H1 (cell line): ENCODE data around the gene SERPINA6. TPM values are rescaled to one million over a fixed set of nuclear protein-coding genes. Genes with fewer than 3 reads are reported as not detected.

ENCODE experiments used
- CTCF ChIA-PET: fragments of 300-600 bp; sonication (Branson Sonifier 250); formaldehyde crosslinking; loops from one replicate; lab custom pipeline; 2021; ENCODE audit not compliant: partially characterized antibody; lab: Charles Lee
- POLR2A ChIA-PET: fragments of 300-600 bp; sonication (Branson Sonifier 250); formaldehyde crosslinking; loops from one replicate; lab custom pipeline; 2021; ENCODE audit warnings: inconsistent platforms; ENCODE audit not compliant: partially characterized antibody; lab: Charles Lee
- DNase-seq, 2 experiments: peaks; one replicate each; pipeline versions ENCODE4 v3.0.0 to v3.0.0-alpha.2; 2010 to 2022; ENCODE audit warnings: low spot score in 2 of 2, low read depth in 1 of 2, mixed read lengths in 1 of 2
- FAIRE-seq: peaks from 2 replicates; lab custom pipeline; 2011; peaks lifted over from hg19 to GRCh38; lab: Jason Lieb, UNC
- H2AFZ ChIP-seq: 2 replicates; pipeline ENCODE4 v1.8.1; 2012; ENCODE audit warnings: low read length, inconsistent platforms
- H2AK5ac ChIP-seq: 2 replicates; pipeline ENCODE4 v1.6.1; 2013; ENCODE audit warnings: low read depth, low read length
- H2BK120ac ChIP-seq: replicated peaks from 2 replicates; pipeline ENCODE3; 2013; ENCODE audit warnings: low read depth, low read length, inconsistent platforms
- H2BK12ac ChIP-seq: 2 replicates; pipeline ENCODE4 v1.6.1; 2013; ENCODE audit warnings: low read depth, low read length
- H2BK15ac ChIP-seq: 2 replicates; pipeline ENCODE4 v1.6.1; 2013; ENCODE audit warnings: low read length
- H2BK20ac ChIP-seq: 2 replicates; pipeline ENCODE4 v1.6.1; 2013; ENCODE audit warnings: low read length
- H2BK5ac ChIP-seq: 2 replicates; pipeline ENCODE4 v1.6.1; 2013; ENCODE audit warnings: low read depth, low read length
- H3K14ac ChIP-seq: 2 replicates; pipeline ENCODE4 v1.6.1; 2013; ENCODE audit warnings: inconsistent platforms; ENCODE audit not compliant: insufficient read length
- H3K18ac ChIP-seq: 2 replicates; pipeline ENCODE4 v1.6.1; 2013; ENCODE audit warnings: low read length; ENCODE audit errors: extremely low read depth
- H3K23ac ChIP-seq: 2 replicates; pipeline ENCODE4 v1.6.1; 2013; ENCODE audit warnings: inconsistent platforms; ENCODE audit not compliant: insufficient read length
- H3K23me2 ChIP-seq: 2 replicates; pipeline ENCODE4 v1.6.1; 2013; ENCODE audit warnings: low read depth, low read length
- H3K27ac ChIP-seq: 2 replicates; pipeline ENCODE4 v1.6.1; 2011; ENCODE audit warnings: low read depth, low read length, inconsistent platforms
- H3K27me3 ChIP-seq, 4 experiments: replicated peaks in 1 of 4; 1 replicate in 1 of 4; 2 replicates in 3 of 4; pipeline versions ENCODE4 v1.6.1 to v1.8.1; 2011 to 2013; ENCODE audit warnings: low read length in 3 of 4, mild to moderate bottlenecking in 3 of 4, inconsistent platforms in 2 of 4, mixed read lengths in 2 of 4, moderate library complexity in 1 of 4; ENCODE audit not compliant: control insufficient read depth in 3 of 4, insufficient read depth in 3 of 4; ENCODE audit errors: extremely low read depth in 1 of 4
- H3K36me3 ChIP-seq, 4 experiments: 2 replicates each; pipeline versions ENCODE4 v1.6.1 to v1.8.1; 2011 to 2013; ENCODE audit warnings: mild to moderate bottlenecking in 4 of 4, low read length in 3 of 4, moderate library complexity in 2 of 4, control low read depth in 1 of 4, inconsistent platforms in 1 of 4; ENCODE audit not compliant: insufficient read depth in 4 of 4, control insufficient read depth in 2 of 4
- H3K4ac ChIP-seq: replicated peaks from 2 replicates; pipeline ENCODE3; 2013; ENCODE audit warnings: low read length, low read depth, mixed read lengths, inconsistent platforms; ENCODE audit not compliant: insufficient read length
- H3K4me1 ChIP-seq, 4 experiments: replicated peaks in 1 of 4; 1 replicate in 1 of 4; 2 replicates in 3 of 4; pipeline versions ENCODE4 v1.6.1 to v1.8.1; 2011 to 2013; ENCODE audit warnings: low read length in 3 of 4, inconsistent platforms in 2 of 4, mixed read lengths in 1 of 4; ENCODE audit not compliant: insufficient read depth in 4 of 4, control insufficient read depth in 3 of 4
- H3K4me2 ChIP-seq, 2 experiments: 2 replicates each; pipeline versions ENCODE4 v1.6.1 to v1.8.1; 2011 to 2013; ENCODE audit warnings: low read depth in 2 of 2, low read length in 2 of 2, control low read depth in 1 of 2, inconsistent platforms in 1 of 2, mild to moderate bottlenecking in 1 of 2; ENCODE audit not compliant: insufficient read depth in 1 of 2
- H3K4me3 ChIP-seq, 4 experiments: fragments of 200-600, 300-600 bp in 1 of 4; sonication (generic), shearing (Covaris generic), sonication (Bioruptor Twin) in 1 of 4; 2 replicates each; pipeline versions ENCODE4 v1.5.1 to v1.8.1; 2011 to 2016; ENCODE audit warnings: low read length in 4 of 4, low read depth in 3 of 4, control low read depth in 2 of 4, inconsistent platforms in 2 of 4, mild to moderate bottlenecking in 2 of 4, mixed read lengths in 1 of 4, moderate library complexity in 1 of 4; ENCODE audit not compliant: insufficient read depth in 2 of 4; ENCODE audit errors: extremely low read depth in 1 of 4
- H3K56ac ChIP-seq: replicated peaks from 2 replicates; pipeline ENCODE3; 2013; ENCODE audit warnings: low read depth, mild to moderate bottlenecking, mixed read lengths, low read length, inconsistent platforms; ENCODE audit not compliant: insufficient read length
- H3K79me1 ChIP-seq: 2 replicates; pipeline ENCODE4 v1.6.1; 2013; ENCODE audit warnings: low read depth, low read length, control low read depth
- H3K79me2 ChIP-seq, 2 experiments: 2 replicates each; pipeline versions ENCODE4 v1.6.1 to v1.8.1; 2012 to 2013; ENCODE audit warnings: low read length in 2 of 2, mild to moderate bottlenecking in 2 of 2, inconsistent platforms in 1 of 2; ENCODE audit not compliant: insufficient read depth in 2 of 2, control insufficient read depth in 1 of 2
- H3K9ac ChIP-seq, 4 experiments: replicated peaks in 1 of 4; 1 replicate in 1 of 4; 2 replicates in 3 of 4; pipeline versions ENCODE4 v1.6.1 to v1.8.1; 2011 to 2013; ENCODE audit warnings: low read depth in 3 of 4, low read length in 3 of 4, control low read depth in 2 of 4, mild to moderate bottlenecking in 2 of 4, moderate library complexity in 2 of 4, inconsistent platforms in 1 of 4; ENCODE audit errors: extremely low read depth in 1 of 4
- H3K9me3 ChIP-seq, 2 experiments: 2 replicates each; pipeline versions ENCODE4 v1.6.1 to v1.8.1; 2012 to 2013; ENCODE audit warnings: mild to moderate bottlenecking in 2 of 2, moderate library complexity in 2 of 2, control low read depth in 1 of 2, inconsistent platforms in 1 of 2, low read depth in 1 of 2, low read length in 1 of 2, mixed read lengths in 1 of 2; ENCODE audit not compliant: insufficient read depth in 2 of 2
- H4K20me1 ChIP-seq, 2 experiments: replicated peaks in 1 of 2; 2 replicates each; pipeline versions ENCODE3 to v1.8.1; 2011 to 2013; ENCODE audit warnings: inconsistent platforms in 2 of 2, low read length in 2 of 2, mild to moderate bottlenecking in 1 of 2; ENCODE audit not compliant: insufficient read depth in 2 of 2, control insufficient read depth in 1 of 2
- H4K5ac ChIP-seq: 2 replicates; pipeline ENCODE4 v1.6.1; 2013; ENCODE audit warnings: low read length, low read depth, mixed read lengths, inconsistent platforms; ENCODE audit not compliant: insufficient read length
- H4K8ac ChIP-seq: 2 replicates; pipeline ENCODE4 v1.8.0; 2013; ENCODE audit warnings: mild to moderate bottlenecking, moderate library complexity, low read length, inconsistent platforms; ENCODE audit not compliant: insufficient read depth; ENCODE audit errors: extremely low read depth
- H4K91ac ChIP-seq: replicated peaks from 2 replicates; pipeline ENCODE3; 2013; ENCODE audit warnings: low read length, mixed read lengths, inconsistent platforms; ENCODE audit not compliant: insufficient read length
- BCL11A ChIP-seq, 2 experiments: IDR thresholded peaks; one replicate each; pipeline ENCODE4 v1.6.1; 2011; ENCODE audit warnings: low read depth in 2 of 2, low read length in 2 of 2, mild to moderate bottlenecking in 2 of 2
- CBX8 ChIP-seq: fragments of 300-800, 300-1000 bp; sonication (generic); IDR thresholded peaks from 2 replicates; pipeline ENCODE4 v1.7.1; 2016; ENCODE audit warnings: low read depth, low read length, borderline replicate concordance
- CREB1 ChIP-seq: IDR thresholded peaks from 2 replicates; pipeline ENCODE4 v1.6.1; 2012; ENCODE audit warnings: inconsistent platforms
- EP300 ChIP-seq, 2 experiments: IDR thresholded peaks; 1 replicate in 1 of 2; 2 replicates in 1 of 2; pipeline ENCODE4 v1.6.1; 2011 to 2012; ENCODE audit warnings: low read depth in 2 of 2, low read length in 2 of 2, mild to moderate bottlenecking in 2 of 2, borderline replicate concordance in 1 of 2, inconsistent platforms in 1 of 2, moderate library complexity in 1 of 2
- FOSL1 ChIP-seq: IDR thresholded peaks from 2 replicates; pipeline ENCODE4 v1.6.1; 2011; ENCODE audit warnings: mild to moderate bottlenecking, low read depth, low read length, moderate library complexity; ENCODE audit not compliant: insufficient read depth
- KDM5A ChIP-seq: fragments of 200-600 bp; IDR thresholded peaks from 2 replicates; pipeline ENCODE4 v1.7.1; 2012; ENCODE audit warnings: mild to moderate bottlenecking, low read length, inconsistent platforms, mixed read lengths
- SAP30 ChIP-seq: fragments of 300-600 bp; sonication (generic); IDR thresholded peaks from 2 replicates; pipeline ENCODE4 v1.7.1; 2012; ENCODE audit warnings: low read length, moderate library complexity, mild to moderate bottlenecking, inconsistent platforms; ENCODE audit not compliant: insufficient read depth, insufficient replicate concordance
- SIX5 ChIP-seq: IDR thresholded peaks from 2 replicates; pipeline ENCODE4 v1.6.1; 2011; ENCODE audit warnings: mild to moderate bottlenecking, low read depth, low read length
- SP1 ChIP-seq: IDR thresholded peaks from 2 replicates; pipeline ENCODE4 v1.6.1; 2011; ENCODE audit warnings: low read depth, low read length
- SP4 ChIP-seq: IDR thresholded peaks from 2 replicates; pipeline ENCODE4 v1.6.1; 2012; ENCODE audit warnings: low read length, inconsistent platforms
- TBP ChIP-seq: IDR thresholded peaks from 2 replicates; pipeline ENCODE4 v1.6.1; 2011; ENCODE audit warnings: low read depth, low read length, improper control_type of control experiment
- TCF12 ChIP-seq: IDR thresholded peaks from 2 replicates; pipeline ENCODE4 v1.6.1; 2011; ENCODE audit warnings: low read depth, mild to moderate bottlenecking, low read length
- TEAD4 ChIP-seq: IDR thresholded peaks from 2 replicates; pipeline ENCODE4 v1.6.1; 2012; ENCODE audit warnings: low read depth, low read length, inconsistent platforms, mixed read lengths
- WGBS, 2 experiments: shearing (Covaris generic) in 1 of 2; methylation state at CpG; one replicate each; pipeline versions ENCODE4 v1.1.6 to v1.1.7; 2013 to 2015; ENCODE audit warnings: low lambda C conversion rate in 2 of 2, mixed read lengths in 2 of 2, inconsistent platforms in 1 of 2, low coverage in 1 of 2, missing lambda C conversion rate in 1 of 2; ENCODE audit not compliant: insufficient replicate concordance in 2 of 2, insufficient coverage in 1 of 2, insufficient read length in 1 of 2; ENCODE audit errors: extremely low coverage in 1 of 2, missing lambda C conversion rate in 1 of 2; 5-methylcytosine and 5-hydroxymethylcytosine counted together
- polyA plus RNA-seq, 7 experiments: library from polyadenylated mRNA; depleted of rRNA in 3 of 7; stranded (reverse) in 5 of 7; unstranded in 2 of 7; fragments of >200 nt in 5 of 7; fragments of 200-250 nt in 2 of 7; gene quantifications; 1 replicate in 5 of 7; 2 replicates in 1 of 7; 4 replicates in 1 of 7; pipeline versions ENCODE4 v1.2.1 to v1.2.3, GENCODE V29; 2011 to 2013; ENCODE audit warnings: missing spikeins in 2 of 7, mixed read lengths in 2 of 7
- total RNA-seq: library from RNA; stranded (reverse); fragmentation: NEBNext Ultra II Directional; extraction: Animal tissue kit (Norgen Biotek cat#: 25700); gene quantifications from 2 replicates; pipeline ENCODE4 v1.2.1, GENCODE V29; 2021
- TF ChIP-seq, protein P1 (sequence below): IDR thresholded peaks from 2 replicates; pipeline ENCODE4 v1.6.1; 2012; ENCODE audit warnings: low read length, inconsistent platforms

The SERPINA6 gene
- total and polyA plus RNA-seq, 2 of the 8 experiments (the other 6 are each of a cell fraction or from before 2014, with no cell fraction given) = not detected

DNA sequence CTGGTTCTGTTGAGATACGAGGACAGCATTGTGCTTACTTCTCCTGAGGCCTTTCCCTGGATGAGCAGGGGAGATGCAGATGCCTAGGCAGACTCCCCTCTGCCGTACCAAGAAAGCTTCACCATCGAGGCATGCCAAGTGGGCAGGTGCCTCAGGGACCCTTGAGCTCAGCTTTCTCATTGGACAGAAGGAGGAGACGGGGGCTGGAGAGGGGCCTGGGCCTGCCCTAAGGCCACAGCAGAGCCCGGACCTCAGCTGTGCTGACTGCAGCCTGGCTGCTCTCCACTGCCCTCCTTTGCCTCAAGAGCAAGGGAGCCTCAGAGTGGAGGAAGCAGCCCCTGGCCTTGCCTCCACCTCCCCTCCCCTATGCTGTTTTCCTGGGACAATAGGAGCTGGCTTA is 41.8 kb upstream of the SERPINA6 start:
- H2AK5ac ChIP-seq = no peak overlapping the region
- H3K23ac ChIP-seq = no peak overlapping the region
- H3K4me2 ChIP-seq = no peak overlapping the region
- no peak overlapping the region for H3K14ac ChIP-seq
- H3K56ac ChIP-seq = no peak overlapping the region
- H2BK5ac ChIP-seq = no peak overlapping the region
- FAIRE-seq (no peak), DNase-seq (no peak)
- WGBS, 2 experiments = 72% methylated on average over 5 of the region's 5 CpGs; no CpG with 5 or more reads in 1 of the 2 experiments
- H4K91ac ChIP-seq = no peak overlapping the region
- peaks cover 0 to 3% of the 10 kb centered on the region in 2 experiments; a peak in 1 of 4 replicates for H3K79me2 ChIP-seq
- H3K27me3 ChIP-seq = no peaks in the 10 kb centered on the region
- H3K23me2 ChIP-seq = peaks cover 7% of the 10 kb centered on the region; the same call in 1 of the 2 replicates
- no peak overlapping the region for H2BK12ac ChIP-seq
- no peak overlapping the region for H3K9ac ChIP-seq
- no peaks in the 10 kb centered on the region for H4K20me1 ChIP-seq
- H3K4me1 ChIP-seq = peaks cover 0 to 2% (median 0%) of the 10 kb centered on the region in 4 experiments; a peak in 4 of 7 replicates
- no peak overlapping the region for H3K4ac ChIP-seq
- H2BK120ac ChIP-seq = no peak overlapping the region
- H2AFZ ChIP-seq = no peak overlapping the region
- no peak overlapping the region for H2BK15ac ChIP-seq
- no peak overlapping the region for H2BK20ac ChIP-seq
- H3K18ac ChIP-seq = no peak overlapping the region
- H4K5ac ChIP-seq = no peak overlapping the region
- no peak overlapping the region for H3K27ac ChIP-seq
- no peaks in the 10 kb centered on the region for H3K9me3 ChIP-seq
- H3K36me3 ChIP-seq = no peaks in the 10 kb centered on the region
- no peak overlapping the region for H4K8ac ChIP-seq
- H3K4me3 ChIP-seq = no peak overlapping the region
- POLR2A ChIA-PET = no interaction called here
- TF ChIP-seq BCL11A (IDR thresholded peaks at IDR 0.05; ENCODE audit: low read depth in 2 of 2, low read length in 2 of 2) (no peak), SP4 (no peak), SP1 (no peak), CREB1 (no peak), FOSL1 (no peak), TBP (no peak), EP300 (IDR thresholded peaks at IDR 0.05; ENCODE audit: borderline replicate concordance in 1 of 2, low read depth in 2 of 2, low read length in 2 of 2) (no peak), CBX8 (no peak), TEAD4 (no peak), SAP30 (no peak), TCF12 (no peak), SIX5 (no peak), KDM5A (no peak)
- TF ChIP-seq, protein P1, sequence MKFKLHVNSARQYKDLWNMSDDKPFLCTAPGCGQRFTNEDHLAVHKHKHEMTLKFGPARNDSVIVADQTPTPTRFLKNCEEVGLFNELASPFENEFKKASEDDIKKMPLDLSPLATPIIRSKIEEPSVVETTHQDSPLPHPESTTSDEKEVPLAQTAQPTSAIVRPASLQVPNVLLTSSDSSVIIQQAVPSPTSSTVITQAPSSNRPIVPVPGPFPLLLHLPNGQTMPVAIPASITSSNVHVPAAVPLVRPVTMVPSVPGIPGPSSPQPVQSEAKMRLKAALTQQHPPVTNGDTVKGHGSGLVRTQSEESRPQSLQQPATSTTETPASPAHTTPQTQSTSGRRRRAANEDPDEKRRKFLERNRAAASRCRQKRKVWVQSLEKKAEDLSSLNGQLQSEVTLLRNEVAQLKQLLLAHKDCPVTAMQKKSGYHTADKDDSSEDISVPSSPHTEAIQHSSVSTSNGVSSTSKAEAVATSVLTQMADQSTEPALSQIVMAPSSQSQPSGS = no peak
- H3K79me1 ChIP-seq = no peaks in the 10 kb centered on the region
- CTCF ChIA-PET = interaction anchor here (1.2 to 3.6 kb wide), 4 partner anchors 9 to 46 kb away, joined by 3 to 24 read pairs (median 5); no protein-coding TSS in a partner anchor
